NCI-H2196 (cell line): ENCODE measurements around the gene RPS17.
"Not testable (repeated sequence)": the region's sequence is repeated elsewhere in the genome, so short reads cannot be mapped to it uniquely, and the experiment has no call there.

Source experiments
- DNase-seq: peaks from one replicate; lab custom pipeline; 2025; ENCODE audit not compliant: unreplicated experiment; lab: John Stamatoyannopoulos, UW

RPS17 gene

DNA sequence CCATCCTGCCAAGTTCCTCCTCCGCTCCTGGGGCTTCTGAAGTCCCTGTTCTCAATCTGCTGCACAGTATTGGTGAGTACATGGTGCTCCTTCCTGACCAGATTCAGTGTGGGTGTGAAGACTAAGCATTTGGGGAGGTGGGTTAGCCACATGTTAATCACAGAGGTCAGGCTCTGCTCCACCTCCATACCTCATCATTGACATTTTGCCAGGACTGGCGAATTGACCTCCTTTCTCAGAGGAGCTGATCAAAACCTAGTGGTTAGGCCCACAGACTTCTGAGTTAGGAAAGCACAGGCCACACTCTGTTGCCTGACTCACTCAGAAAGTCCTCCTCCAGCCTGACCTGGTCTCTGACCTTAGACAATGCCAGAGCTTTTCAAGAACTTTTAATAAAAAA is 8.4 kb upstream of the RPS17 start:
- DNase-seq = no peak

DNA sequence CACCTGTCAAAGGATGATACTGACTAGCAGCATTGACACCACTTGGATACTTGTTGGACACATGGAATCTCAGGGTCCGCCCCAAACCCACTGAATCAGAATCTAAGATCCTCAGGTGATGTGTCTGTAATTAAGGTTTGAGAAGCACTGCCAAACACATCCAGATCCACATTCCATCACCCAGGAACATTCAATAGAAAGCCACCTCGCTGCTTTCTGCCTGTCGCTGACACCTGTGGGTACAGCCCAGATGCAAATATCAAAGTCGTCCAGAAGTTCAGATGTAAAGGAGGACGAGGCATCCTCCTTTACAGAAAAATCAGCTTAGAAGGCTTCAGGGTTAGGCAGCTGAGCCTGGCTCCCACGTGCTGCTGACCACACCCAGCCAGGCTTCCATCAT is 5.2 kb upstream of the RPS17 start:
- no peak for DNase-seq

DNA sequence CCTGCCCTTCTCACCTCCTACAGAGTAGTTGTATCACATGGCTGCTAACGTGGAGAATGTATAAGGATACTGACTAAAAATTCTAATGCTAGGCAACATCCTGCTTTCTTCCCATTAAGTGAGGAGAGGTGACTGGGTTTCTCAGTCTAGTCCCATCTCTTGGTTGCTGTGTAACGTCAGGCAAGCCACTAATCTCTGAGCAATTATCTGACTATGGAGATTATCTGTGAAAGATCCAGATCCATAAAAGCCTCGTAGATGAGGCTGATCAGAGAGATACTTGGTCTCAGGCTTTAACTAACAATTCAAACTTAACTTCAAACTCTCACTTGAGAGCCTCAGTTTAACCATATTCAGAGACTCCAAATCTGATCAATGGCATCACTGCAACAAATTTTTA is 4.7 kb upstream of the RPS17 start:
- no peak for DNase-seq

DNA sequence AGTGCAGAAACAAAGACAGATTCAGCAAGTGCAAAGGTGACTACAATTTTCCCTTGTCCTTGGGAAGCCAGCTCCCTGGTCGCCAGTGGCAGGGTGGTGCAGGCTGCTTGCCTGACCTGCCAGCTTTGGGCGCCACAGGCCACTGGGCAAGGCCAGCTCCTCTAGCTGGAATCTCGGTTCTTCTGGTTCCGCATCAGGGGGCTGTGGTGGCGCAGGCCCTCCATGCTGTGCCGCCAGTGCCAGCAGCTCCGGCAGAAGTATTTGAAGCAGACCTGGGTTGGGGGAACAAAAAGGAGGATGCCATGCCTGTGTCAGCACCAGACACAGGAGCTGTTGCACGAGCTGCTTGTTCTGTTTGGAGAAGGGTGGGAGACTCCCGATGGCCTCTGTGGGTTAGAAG is 4.2 kb upstream of the RPS17 start:
- no peak for DNase-seq

DNA sequence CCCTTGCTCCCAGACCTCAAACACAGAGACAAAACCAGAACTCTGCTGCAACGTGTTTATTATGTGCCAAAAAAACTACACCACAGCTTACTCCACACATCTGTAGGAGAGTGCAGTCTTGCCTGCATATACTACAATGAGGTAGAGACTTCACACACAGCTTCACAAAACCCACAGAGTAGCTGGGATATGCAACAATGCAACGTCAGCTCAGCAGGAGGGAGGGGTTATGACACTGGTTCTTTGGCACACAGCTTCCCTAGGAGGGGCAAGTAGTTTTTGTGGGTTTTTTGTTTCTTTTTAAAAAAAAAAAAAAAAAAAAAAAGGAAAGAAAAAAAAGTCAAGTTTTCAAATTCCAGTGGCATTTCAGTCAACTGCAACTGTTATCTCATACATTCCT is 2.9 kb upstream of the RPS17 start:
- DNase-seq = no peak

DNA sequence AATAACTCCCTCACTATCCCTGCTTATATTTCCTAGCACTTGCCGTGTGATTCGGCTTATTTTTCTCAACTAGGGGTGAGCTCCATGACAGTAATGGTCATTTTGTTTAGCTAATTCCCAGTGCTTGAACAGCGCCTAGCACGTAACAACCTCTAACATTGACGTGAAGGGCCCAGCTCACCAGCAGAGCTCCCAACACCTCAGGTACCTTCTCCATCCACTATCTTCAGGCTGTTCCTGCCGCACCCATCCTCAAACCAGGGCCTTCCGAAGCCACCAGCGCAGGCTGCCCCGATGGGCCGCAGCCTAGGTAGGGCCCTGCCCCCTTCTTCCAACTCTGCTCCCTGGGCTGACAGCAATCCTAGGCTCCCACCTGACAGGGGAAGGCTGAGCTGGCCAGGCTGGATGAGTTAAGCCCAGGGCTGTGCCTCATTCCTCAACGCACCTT is 751 bp upstream of the RPS17 start:
- DNase-seq = no peak

DNA sequence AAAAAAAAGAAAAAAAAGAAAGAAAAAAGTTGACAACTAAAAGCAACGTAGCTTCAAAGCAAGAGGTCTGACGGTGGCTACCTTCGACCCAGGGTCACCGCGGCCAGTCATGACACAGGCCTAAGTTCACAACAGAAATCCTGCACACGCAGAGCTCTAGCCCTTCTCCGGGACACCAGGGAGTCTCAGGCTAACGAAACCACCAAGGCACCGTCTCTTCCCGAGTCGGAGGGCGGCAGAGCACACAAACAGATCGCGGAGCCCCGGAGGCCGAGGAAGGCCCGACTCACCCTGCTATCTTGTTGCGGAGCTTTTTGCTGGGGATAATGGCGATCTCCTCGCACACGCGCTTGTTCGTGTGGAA is 584 bp downstream of the RPS17 start:
- DNase-seq = no peak

DNA sequence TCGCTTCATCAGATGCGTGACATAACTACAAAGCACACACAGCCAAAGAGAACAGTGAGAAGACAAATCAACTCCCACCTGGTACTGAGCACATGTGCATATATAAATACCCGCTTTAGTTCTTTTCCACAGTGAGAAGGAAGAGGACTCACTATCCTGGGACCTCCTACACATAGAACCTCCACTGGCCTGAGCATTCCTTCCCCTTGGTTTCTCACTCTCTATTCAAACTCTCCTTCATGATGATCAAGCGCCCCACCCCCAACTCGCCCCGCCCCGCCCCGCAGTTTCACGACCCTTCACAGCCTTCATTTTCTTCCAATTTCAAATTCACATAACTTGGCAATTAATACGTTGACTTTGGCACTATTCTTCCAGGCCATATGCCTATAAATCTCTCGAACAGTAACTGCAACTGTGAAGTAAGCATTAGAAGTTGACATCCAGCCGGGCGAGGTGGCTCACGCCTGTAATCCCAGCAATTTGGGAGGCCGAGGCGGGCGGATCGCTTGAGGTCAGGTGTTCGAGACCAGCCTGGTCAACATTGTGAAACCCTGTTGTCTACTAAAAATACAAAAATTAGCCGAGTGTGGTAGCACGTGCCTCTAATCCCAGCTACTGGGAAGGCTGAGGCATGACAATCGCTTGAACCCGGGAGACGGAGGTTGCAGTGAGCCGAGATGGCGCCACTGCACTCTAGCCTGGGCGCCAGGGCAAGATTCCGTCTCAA is 1.1 kb downstream of the RPS17 start:
- DNase-seq = no peak

DNA sequence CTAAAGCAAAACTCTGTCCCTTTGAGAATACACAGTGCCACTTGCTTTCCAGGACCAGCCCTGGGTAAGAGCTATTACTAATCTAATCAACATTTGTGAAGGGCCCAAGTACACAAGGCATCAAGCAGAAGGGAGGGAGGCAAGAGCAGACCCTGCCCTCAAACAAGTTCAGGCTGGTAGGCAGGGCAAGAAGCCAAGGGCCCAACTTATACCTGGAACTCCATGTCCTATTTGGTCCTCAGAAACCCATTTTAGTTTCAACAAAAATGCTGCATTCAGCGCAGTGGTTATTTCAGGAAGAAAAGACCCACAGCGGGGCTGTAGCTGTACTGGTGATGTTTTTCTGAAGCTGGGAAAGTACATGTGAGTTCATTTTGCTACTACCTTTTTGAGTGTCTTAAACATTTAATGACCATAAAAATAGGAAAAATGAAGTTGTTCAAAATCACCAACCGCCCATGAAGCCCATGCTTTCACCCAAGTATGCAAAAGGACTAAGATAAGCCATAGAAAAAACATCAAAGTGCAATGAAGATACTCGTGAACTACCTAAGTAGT is 2.8 kb downstream of the RPS17 start:
- no peak for DNase-seq

DNA sequence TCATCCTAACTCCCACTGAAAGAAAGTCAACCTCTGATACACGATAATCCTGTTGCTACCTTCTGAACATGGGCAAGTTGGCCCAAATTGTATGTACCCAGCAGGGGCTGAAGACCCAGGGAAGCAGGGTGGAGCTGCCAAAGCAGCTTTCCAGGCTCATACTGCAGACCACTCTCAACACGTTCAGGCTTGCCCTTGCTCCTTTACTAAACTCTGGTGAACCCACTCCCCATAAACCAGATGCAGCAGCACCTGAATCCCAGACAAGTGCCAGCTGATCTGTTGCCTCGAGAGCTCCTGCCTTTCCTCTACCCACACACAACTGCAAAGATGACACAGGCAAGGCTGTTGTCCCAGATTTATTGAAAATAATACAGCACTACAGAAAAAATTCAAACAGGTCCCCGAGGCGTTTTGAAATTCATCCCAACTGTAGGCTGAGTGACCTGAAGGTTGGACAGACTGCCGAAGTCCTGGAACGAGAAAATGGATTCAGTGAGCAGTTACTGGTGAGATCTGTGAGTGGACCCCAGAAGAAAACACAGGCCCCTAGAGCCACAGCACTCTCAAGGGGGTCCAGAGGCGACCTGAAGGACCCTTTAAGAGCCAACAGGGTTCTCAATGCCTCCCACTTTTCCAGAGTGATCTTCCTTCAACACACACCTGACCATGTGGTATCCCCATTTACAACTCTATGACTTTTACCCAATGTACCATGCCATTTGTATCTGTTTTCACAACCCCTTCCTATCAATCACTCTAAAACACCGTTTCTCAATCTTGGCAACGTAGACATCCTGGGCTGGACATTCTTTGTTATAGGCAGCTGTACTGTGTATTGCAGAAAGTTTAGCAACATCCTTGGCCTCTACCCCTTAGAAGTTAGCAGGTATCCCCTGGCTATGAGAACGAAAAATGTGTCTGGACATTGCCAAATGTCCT is 3.6 kb downstream of the RPS17 start:
- DNase-seq = no peak

DNA sequence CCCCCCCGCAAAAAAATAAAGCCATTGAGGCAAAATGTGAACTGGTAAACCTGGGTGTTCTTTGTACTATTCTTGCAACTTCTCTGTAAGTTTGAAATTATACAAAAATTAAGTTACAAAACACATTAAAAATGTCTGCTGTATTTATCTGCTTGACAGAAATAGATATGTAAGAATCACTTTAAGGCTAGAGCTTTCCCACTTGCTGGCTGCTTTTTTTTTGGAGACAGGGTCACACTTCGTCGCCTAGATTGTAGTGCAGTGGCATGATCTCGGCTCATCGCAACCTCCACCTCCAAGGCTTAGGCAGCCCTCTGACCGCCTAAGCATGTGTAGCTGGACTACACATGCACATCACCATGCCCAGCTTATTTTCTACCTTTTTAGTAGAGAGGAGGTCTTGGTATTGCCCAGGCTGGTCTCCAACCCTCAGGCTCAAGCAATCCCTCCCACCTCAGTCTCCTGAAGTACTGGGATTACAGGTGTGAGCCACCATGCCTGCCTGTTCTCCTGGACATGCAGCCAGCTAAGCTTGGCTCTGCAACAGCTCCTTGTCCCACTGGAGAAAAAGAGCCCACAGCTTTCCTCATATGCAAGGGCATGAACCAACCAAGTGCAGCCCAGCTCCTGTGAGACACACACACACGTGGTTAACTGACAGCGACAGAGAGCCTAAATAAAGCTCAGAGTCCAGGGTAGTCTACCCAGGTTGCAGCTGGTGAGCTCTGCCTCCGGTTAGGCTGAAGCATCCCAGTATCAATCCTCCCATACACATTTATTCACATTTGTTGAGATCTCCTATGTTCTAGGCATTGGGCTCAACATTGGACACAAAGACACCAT is 4.5 kb downstream of the RPS17 start:
- DNase-seq = no peak

DNA sequence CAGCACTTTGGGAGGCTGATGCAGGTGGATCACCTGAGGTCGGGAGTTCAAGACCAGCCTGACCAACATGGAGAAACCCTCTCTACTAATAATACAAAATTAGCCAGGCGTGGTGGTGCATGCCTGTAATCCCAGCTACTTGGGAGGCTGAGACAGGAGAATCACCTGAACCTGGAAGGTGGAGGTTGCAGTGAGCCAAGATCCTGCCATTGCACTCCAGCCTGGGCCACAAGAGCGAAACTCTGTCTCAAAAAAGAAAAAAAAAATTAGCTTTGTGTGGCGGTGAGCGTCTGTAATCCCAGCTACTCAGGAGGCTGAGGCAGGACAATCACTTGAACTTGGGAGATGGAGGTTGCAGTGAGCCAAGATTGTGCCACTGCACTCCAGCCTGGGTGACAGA is 5.1 kb downstream of the RPS17 start:
- not testable (repeated sequence) for DNase-seq

DNA sequence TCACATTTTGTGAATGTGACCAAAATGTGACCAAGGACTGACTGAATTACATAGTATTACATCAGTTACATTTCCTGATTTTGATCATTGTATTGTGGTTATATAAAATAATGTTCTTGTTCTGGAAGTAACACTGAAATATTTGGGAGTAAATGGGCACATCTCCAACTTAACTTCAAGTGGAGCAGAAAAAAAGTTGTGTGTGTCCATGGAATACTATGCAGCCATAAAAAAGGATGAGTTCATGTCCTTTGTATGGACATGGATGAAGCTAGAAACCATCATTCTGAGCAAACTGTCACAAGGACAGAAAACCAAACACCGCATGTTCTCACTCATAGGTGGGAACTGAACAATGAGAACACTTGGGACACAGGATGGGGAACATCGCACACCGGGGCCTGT is 5.8 kb downstream of the RPS17 start:
- not testable (repeated sequence) for DNase-seq

DNA sequence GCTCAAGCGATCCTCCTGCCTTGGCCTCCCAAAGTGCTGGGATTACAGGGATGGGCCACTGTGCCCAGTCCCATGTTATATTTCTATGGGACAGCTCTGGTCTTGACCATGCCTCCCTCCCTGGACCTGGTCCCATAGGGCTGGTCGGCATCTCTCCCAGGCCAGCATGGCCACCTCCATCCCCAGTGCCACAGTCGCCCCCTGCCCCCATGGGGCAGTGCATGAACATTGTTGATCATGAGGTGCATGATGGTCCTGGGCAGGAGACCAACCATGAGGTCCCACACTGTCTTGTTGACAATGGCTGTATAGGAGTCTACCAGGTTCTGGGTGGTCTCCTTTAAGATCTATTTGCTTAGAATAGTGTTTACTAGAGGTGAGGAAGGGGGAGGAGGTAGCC is 6.5 kb downstream of the RPS17 start:
- DNase-seq = no peak

DNA sequence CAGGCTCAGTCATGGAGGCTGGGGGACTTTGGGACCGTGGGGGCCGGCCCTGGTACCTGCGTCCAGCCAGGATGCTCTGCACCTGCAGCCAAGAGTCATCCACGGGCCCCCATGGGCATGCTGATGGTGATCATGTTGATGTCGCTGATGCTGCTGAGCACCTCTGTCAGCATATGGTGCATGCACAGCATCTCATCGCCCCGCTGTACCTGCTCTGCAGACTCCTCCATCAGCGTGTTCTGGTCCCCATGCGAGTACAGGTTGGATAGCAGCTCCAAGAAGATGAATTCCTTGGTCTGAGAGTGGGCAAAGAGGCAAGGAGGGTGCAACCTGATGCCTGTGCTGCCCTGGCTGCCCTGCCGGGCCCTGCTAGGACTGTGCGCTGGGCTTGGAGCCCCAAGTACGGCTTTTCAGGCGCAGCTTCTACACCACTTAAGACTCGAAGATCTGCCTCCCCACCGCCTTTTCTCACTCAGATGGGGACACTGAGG is 7.2 kb downstream of the RPS17 start:
- no peak for DNase-seq

DNA sequence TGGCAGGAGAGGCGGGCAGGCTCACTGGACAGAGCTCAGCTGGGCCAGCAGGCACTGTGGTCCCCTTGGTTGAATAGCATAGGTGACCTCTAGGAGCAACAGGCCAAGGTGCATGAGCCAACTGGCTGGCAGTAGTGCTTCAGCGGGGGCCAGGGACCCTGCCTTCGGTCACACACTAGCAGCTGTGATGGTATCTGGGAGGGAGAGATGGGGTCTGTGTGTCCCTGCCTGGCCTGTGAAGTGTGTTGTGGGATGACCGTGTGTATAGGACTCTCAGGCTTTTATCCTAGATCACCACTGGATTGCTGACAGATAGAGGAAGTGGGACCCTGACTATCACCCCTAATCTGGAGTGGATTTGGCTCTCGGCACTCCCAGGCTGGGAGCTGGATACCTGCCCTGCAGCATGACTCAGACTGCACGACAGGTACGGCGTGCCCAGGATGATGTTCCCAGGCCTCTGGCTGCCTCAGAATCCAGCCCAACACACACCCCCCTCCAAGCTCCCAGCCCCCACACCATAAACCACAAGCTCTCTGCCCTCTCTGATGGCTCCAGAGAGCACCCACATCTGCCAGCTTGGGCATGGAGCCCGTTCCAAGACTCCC is 7.8 kb downstream of the RPS17 start:
- DNase-seq = no peak

DNA sequence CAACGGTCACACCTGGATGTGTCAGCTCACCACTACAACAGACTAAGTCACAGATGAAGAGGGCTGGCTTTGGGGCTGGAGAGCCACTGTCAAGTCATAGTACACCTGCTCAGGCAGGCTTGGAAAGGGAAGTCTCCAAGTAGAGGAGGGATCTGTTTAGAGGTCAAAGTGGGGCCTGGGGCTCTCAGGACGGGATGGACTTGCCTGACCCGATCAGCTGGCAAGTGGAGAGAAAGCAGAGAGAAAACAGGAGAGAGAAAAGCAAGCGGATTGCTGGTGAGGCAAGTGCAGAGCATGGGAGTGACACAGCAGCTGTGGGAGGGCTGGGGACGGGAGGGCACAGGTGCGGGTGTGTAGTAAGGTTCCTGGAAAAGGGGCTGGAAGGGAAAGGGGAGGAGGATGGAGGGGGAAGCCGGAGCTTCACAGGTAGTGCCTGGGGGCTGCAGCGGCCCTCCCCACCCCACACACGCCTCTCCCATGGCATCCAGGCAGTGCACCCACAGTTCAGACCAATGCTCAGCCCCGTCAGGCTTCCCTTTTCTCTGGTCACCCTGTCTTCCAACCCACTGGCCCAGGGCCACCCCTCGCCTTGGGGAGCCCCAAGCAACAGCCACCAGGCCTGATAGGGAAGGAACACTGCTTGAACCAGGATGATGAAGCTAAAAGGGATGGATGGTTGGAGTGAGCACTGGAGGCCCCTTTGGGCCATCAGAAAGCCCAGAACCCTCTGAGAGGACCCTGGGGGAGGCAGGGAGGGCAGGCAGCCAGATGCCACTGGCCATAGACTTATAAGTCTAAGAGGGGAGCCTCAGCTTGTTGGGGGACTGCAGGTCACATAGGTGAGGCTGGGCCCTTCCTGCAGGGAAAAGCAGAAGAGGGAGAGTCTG is 8.5 kb downstream of the RPS17 start:
- no peak for DNase-seq

DNA sequence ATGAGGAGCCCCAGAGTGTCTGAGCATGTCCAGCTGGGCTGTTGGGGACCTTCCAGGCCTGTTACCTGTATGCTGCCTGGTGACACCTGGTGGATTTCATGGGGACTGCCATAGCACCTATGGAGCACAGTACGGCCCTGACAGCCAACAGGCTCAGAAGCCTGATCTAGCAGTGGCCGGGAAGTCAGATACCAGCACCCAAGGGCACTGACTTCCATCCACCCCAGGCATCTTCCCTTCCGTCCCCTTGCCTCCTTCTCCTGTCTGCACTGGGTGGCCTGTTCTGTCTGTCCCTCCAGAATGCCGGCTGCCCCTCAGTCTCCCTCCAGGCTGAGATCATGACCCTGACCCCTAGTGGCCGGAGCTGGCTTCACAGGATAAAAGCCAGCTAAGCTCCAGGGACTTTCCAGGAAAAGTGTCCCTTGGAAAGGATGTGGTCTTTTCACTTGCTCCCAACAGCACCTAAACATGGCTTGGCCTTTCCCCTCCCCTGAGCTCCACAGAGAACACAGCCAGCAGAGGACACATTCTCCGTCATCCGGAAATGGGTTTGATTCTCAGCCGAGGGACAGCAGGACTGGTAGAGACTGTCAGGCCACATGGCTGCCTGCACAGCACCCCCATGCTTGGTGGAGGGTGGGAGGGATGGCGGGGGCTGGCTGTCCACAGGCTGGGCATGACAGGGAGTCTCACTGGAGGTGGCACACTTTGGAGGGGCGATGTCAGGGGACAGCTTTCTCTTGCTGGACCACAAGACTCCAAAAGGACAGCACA is 9.5 kb downstream of the RPS17 start:
- no peak for DNase-seq

DNA sequence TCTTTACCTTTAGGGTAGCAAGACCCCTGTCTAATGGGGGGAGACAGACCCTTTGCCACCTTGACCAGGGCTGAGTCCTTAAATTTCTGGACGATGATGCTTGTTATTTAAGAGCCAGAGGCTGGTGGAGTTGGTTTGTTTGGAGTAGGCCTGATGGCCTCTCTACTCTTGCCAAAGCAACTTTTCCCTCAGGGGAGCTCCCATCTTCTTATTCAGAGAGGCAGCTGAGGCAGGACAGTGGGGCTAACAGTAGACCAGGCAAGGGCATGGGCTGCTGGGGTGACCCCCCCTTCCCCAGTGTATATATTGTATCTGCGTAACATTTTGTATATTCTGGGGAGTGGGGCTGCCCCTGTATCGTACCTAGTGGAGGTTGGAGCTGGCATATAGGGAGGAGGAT is 10.3 kb downstream of the RPS17 start:
- no peak for DNase-seq
